GM23338 (cell line): Measurements from ENCODE around the gene INO80. TPM values are rescaled to one million over a fixed set of nuclear protein-coding genes. Genes with fewer than 3 reads are reported as not detected.

Experiments used
- ATAC-seq: fragments of 200-7000 bp; cut with Tn5 transposase; 3 replicates; pipeline ENCODE4 v1.9.1; 2020
- DNase-seq: peaks from one replicate; pipeline ENCODE4 v3.0.0-alpha.2; 2015; ENCODE audit warnings: low spot score
- H2AFZ ChIP-seq: fragments of 200-600 bp; sonication (generic); 2 replicates; pipeline ENCODE4 v1.8.0; 2016; ENCODE audit warnings: antibody characterized with exemption, mild to moderate bottlenecking, moderate library complexity
- H3F3A ChIP-seq: fragments of 200-600 bp; sonication (generic); replicated peaks from 2 replicates; pipeline ENCODE4 v1.8.0; 2017; ENCODE audit warnings: antibody characterized with exemption, mixed run types, low read depth
- H3K27ac ChIP-seq: fragments of 200-600 bp; sonication (generic); 2 replicates; pipeline ENCODE4 v1.6.1; 2016; ENCODE audit warnings: low read depth
- H3K27me3 ChIP-seq: fragments of 200-600 bp; sonication (generic); 2 replicates; pipeline ENCODE4 v1.8.0; 2016; ENCODE audit warnings: mild to moderate bottlenecking, mixed run types, moderate library complexity; ENCODE audit not compliant: insufficient read depth
- H3K36me3 ChIP-seq: fragments of 200-600 bp; sonication (generic); 2 replicates; pipeline ENCODE4 v1.8.0; 2016; ENCODE audit warnings: mild to moderate bottlenecking; ENCODE audit not compliant: insufficient read depth
- H3K4me1 ChIP-seq: fragments of 200-600 bp; sonication (generic); 2 replicates; pipeline ENCODE4 v1.8.0; 2016; ENCODE audit warnings: mild to moderate bottlenecking, moderate library complexity; ENCODE audit not compliant: insufficient read depth
- H3K4me2 ChIP-seq: fragments of 200-600 bp; sonication (generic); 2 replicates; pipeline ENCODE4 v1.7.1; 2017; ENCODE audit warnings: mixed run types
- H3K4me3 ChIP-seq: fragments of 200-600 bp; sonication (generic); 2 replicates; pipeline ENCODE4 v1.6.1; 2016; ENCODE audit warnings: mixed run types
- H3K79me2 ChIP-seq: fragments of 200-600 bp; sonication (generic); replicated peaks from 2 replicates; pipeline ENCODE4 v1.8.0; 2017; ENCODE audit warnings: mild to moderate bottlenecking; ENCODE audit not compliant: insufficient read depth
- H3K9me2 ChIP-seq: fragments of 200-600 bp; sonication (generic); 2 replicates; pipeline ENCODE4 v1.8.0; 2017; ENCODE audit not compliant: insufficient read depth
- H4K20me1 ChIP-seq: fragments of 200-600 bp; sonication (generic); replicated peaks from 2 replicates; pipeline ENCODE4 v1.8.0; 2017; ENCODE audit warnings: mild to moderate bottlenecking; ENCODE audit not compliant: insufficient read depth
- H3K27ac Mint-ChIP-seq: 2 replicates; pipeline ENCODE4 v1.8.0; 2020; ENCODE audit warnings: inconsistent platforms, mild to moderate bottlenecking, moderate library complexity, mixed read lengths
- H3K27me3 Mint-ChIP-seq: 3 replicates; pipeline ENCODE4 v1.8.0; 2022; ENCODE audit warnings: low read depth, mild to moderate bottlenecking, moderate library complexity, mixed read lengths, inconsistent platforms; ENCODE audit not compliant: insufficient read depth, poor library complexity
- H3K36me3 Mint-ChIP-seq: 3 replicates; pipeline ENCODE4 v1.8.0; 2021; ENCODE audit warnings: low read depth, mild to moderate bottlenecking, inconsistent platforms, moderate library complexity, mixed read lengths
- H3K4me1 Mint-ChIP-seq: 3 replicates; pipeline ENCODE4 v1.8.0; 2020; ENCODE audit warnings: mild to moderate bottlenecking, inconsistent platforms, mixed read lengths
- H3K4me3 Mint-ChIP-seq: 3 replicates; pipeline ENCODE4 v1.8.0; 2021; ENCODE audit warnings: moderate library complexity, mild to moderate bottlenecking, inconsistent platforms, mixed read lengths
- H3K9me3 Mint-ChIP-seq: 3 replicates; pipeline ENCODE4 v1.8.0; 2020; ENCODE audit warnings: moderate library complexity, mild to moderate bottlenecking, inconsistent platforms, mixed read lengths
- CREB1 ChIP-seq: fragments of 250-450 bp; sonication (Bioruptor Pico); IDR thresholded peaks from 2 replicates; pipeline ENCODE4 v1.5.0; 2020; ENCODE audit warnings: low read depth, mild to moderate bottlenecking, moderate library complexity
- EZH2 ChIP-seq: fragments of 200-600 bp; sonication (generic); IDR thresholded peaks from one replicate; pipeline ENCODE4 v1.8.0; 2017; ENCODE audit warnings: antibody characterized with exemption, mild to moderate bottlenecking, low read depth; ENCODE audit not compliant: unreplicated experiment
- EZH2phosphoT487 ChIP-seq: fragments of 200-600 bp; sonication (generic); IDR thresholded peaks from one replicate; pipeline ENCODE4 v1.8.1; 2018; ENCODE audit warnings: antibody characterized with exemption; ENCODE audit not compliant: unreplicated experiment
- JUNB ChIP-seq: IDR thresholded peaks from one replicate; pipeline ENCODE4 v1.6.1; 2016; ENCODE audit warnings: antibody characterized with exemption; ENCODE audit not compliant: unreplicated experiment
- NANOG ChIP-seq: IDR thresholded peaks from 2 replicates; pipeline ENCODE4 v1.6.1; 2016; ENCODE audit warnings: antibody characterized with exemption, borderline replicate concordance
- POLR2AphosphoS5 ChIP-seq: IDR thresholded peaks from 2 replicates; pipeline ENCODE4 v1.6.1; 2016; ENCODE audit warnings: antibody characterized with exemption, low read depth
- STAT1 ChIP-seq: IDR thresholded peaks from one replicate; pipeline ENCODE4 v1.6.1; 2016; ENCODE audit warnings: antibody characterized with exemption; ENCODE audit not compliant: unreplicated experiment
- ZNF114 ChIP-seq: fragments of 250-450 bp; sonication (Bioruptor Pico); IDR thresholded peaks from 2 replicates; pipeline ENCODE4 v1.5.0; 2020; ENCODE audit warnings: mild to moderate bottlenecking, moderate library complexity
- ZNF331 ChIP-seq: fragments of 250-450 bp; sonication (Bioruptor Pico); IDR thresholded peaks from 2 replicates; pipeline ENCODE4 v1.5.0; 2020; ENCODE audit warnings: low read depth, mild to moderate bottlenecking, moderate library complexity
- polyA plus RNA-seq: library from polyadenylated mRNA; unstranded; fragments of >200 nt; fragmentation: Nextera tagmentation; extraction: Ambion mirVana; gene quantifications from 2 replicates; pipeline ENCODE4 v1.2.1, GENCODE V29; 2016
- total RNA-seq: library from RNA; depleted of rRNA; stranded (reverse); fragments of >200 nt; shearing (Covaris generic); gene quantifications from 2 replicates; pipeline ENCODE4 v1.2.3, GENCODE V29; 2014
- TF ChIP-seq, protein P1 (sequence below): IDR thresholded peaks from 2 replicates; pipeline ENCODE4 v1.6.1; 2016; ENCODE audit warnings: antibody characterized with exemption
- TF ChIP-seq, protein P2 (sequence below), 2 experiments: fragments of 200-600 bp in 1 of 2; sonication (generic) in 1 of 2; conservative IDR thresholded peaks; 2 replicates each; pipeline versions ENCODE4 v1.5.1 to v1.6.1; 2016 to 2017; ENCODE audit warnings: antibody characterized with exemption in 2 of 2, low read depth in 2 of 2, mild to moderate bottlenecking in 2 of 2, moderate library complexity in 1 of 2
- TF ChIP-seq, protein P3 (sequence below): fragments of 250-450 bp; sonication (Bioruptor Pico); IDR thresholded peaks from 2 replicates; pipeline ENCODE4 v1.5.0; 2020; ENCODE audit warnings: mild to moderate bottlenecking, moderate library complexity
- TF ChIP-seq, protein P4 (sequence below): IDR thresholded peaks from one replicate; pipeline ENCODE4 v1.6.1; 2018; ENCODE audit warnings: antibody characterized with exemption; ENCODE audit not compliant: unreplicated experiment

The INO80 gene
- total and polyA plus RNA-seq, 2 experiments from 2014 or later: 6.5 to 24.9 TPM

DNA sequence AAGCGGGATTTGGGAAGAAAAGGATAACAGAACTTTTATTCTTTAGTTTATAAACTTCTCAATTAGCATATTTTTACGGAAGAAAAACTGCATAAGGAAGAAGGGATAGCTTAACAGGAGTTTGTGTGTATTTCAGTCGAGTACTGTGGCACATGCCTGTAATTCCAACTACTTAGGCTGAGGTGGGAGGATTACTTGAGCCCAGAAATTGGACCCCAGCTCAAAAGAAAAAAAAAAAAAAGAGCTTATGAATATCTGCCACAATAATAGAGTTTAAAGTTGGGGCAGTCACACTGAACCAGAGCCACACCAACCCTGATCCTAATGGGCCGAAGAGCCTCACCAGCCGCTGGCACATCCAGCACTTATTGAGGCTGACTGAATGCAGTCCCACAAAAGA is 131.7 kb downstream of the INO80 start:
- Mint-ChIP-seq H3K4me3 (no peak overlapping the region), H3K27ac (no peak overlapping the region), H3K4me1 (no peaks in the 10 kb centered on the region), H3K9me3 (no peaks in the 10 kb centered on the region; the same call in 2 of the 3 replicates), H3K36me3 (peaks cover 84% of the 10 kb centered on the region), H3K27me3 (no peaks in the 10 kb centered on the region)
- no peak for ATAC-seq
- no peak overlapping the region for H3K4me3 ChIP-seq
- no peaks in the 10 kb centered on the region for H3K9me2 ChIP-seq
- H3K4me2 ChIP-seq: no peak overlapping the region
- DNase-seq: no peak
- H3K27ac ChIP-seq: no peak overlapping the region
- no peaks in the 10 kb centered on the region for H3K79me2 ChIP-seq
- no peaks in the 10 kb centered on the region for H3K4me1 ChIP-seq
- peaks cover 11% of the 10 kb centered on the region; the same call in 1 of the 2 replicates for H4K20me1 ChIP-seq
- no peak for TF ChIP-seq JUNB
- TF ChIP-seq EZH2phosphoT487: no peak
- TF ChIP-seq ZNF331: no peak
- TF ChIP-seq, protein P1, sequence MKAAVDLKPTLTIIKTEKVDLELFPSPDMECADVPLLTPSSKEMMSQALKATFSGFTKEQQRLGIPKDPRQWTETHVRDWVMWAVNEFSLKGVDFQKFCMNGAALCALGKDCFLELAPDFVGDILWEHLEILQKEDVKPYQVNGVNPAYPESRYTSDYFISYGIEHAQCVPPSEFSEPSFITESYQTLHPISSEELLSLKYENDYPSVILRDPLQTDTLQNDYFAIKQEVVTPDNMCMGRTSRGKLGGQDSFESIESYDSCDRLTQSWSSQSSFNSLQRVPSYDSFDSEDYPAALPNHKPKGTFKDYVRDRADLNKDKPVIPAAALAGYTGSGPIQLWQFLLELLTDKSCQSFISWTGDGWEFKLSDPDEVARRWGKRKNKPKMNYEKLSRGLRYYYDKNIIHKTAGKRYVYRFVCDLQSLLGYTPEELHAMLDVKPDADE: no peak
- TF ChIP-seq EZH2: no peak
- TF ChIP-seq, protein P2, sequence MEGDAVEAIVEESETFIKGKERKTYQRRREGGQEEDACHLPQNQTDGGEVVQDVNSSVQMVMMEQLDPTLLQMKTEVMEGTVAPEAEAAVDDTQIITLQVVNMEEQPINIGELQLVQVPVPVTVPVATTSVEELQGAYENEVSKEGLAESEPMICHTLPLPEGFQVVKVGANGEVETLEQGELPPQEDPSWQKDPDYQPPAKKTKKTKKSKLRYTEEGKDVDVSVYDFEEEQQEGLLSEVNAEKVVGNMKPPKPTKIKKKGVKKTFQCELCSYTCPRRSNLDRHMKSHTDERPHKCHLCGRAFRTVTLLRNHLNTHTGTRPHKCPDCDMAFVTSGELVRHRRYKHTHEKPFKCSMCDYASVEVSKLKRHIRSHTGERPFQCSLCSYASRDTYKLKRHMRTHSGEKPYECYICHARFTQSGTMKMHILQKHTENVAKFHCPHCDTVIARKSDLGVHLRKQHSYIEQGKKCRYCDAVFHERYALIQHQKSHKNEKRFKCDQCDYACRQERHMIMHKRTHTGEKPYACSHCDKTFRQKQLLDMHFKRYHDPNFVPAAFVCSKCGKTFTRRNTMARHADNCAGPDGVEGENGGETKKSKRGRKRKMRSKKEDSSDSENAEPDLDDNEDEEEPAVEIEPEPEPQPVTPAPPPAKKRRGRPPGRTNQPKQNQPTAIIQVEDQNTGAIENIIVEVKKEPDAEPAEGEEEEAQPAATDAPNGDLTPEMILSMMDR (conservative IDR thresholded peaks at IDR 0.05; ENCODE audit: low read depth in 2 of 2): no peak
- no peak for TF ChIP-seq CREB1
- no peak for TF ChIP-seq STAT1
- TF ChIP-seq, protein P3, sequence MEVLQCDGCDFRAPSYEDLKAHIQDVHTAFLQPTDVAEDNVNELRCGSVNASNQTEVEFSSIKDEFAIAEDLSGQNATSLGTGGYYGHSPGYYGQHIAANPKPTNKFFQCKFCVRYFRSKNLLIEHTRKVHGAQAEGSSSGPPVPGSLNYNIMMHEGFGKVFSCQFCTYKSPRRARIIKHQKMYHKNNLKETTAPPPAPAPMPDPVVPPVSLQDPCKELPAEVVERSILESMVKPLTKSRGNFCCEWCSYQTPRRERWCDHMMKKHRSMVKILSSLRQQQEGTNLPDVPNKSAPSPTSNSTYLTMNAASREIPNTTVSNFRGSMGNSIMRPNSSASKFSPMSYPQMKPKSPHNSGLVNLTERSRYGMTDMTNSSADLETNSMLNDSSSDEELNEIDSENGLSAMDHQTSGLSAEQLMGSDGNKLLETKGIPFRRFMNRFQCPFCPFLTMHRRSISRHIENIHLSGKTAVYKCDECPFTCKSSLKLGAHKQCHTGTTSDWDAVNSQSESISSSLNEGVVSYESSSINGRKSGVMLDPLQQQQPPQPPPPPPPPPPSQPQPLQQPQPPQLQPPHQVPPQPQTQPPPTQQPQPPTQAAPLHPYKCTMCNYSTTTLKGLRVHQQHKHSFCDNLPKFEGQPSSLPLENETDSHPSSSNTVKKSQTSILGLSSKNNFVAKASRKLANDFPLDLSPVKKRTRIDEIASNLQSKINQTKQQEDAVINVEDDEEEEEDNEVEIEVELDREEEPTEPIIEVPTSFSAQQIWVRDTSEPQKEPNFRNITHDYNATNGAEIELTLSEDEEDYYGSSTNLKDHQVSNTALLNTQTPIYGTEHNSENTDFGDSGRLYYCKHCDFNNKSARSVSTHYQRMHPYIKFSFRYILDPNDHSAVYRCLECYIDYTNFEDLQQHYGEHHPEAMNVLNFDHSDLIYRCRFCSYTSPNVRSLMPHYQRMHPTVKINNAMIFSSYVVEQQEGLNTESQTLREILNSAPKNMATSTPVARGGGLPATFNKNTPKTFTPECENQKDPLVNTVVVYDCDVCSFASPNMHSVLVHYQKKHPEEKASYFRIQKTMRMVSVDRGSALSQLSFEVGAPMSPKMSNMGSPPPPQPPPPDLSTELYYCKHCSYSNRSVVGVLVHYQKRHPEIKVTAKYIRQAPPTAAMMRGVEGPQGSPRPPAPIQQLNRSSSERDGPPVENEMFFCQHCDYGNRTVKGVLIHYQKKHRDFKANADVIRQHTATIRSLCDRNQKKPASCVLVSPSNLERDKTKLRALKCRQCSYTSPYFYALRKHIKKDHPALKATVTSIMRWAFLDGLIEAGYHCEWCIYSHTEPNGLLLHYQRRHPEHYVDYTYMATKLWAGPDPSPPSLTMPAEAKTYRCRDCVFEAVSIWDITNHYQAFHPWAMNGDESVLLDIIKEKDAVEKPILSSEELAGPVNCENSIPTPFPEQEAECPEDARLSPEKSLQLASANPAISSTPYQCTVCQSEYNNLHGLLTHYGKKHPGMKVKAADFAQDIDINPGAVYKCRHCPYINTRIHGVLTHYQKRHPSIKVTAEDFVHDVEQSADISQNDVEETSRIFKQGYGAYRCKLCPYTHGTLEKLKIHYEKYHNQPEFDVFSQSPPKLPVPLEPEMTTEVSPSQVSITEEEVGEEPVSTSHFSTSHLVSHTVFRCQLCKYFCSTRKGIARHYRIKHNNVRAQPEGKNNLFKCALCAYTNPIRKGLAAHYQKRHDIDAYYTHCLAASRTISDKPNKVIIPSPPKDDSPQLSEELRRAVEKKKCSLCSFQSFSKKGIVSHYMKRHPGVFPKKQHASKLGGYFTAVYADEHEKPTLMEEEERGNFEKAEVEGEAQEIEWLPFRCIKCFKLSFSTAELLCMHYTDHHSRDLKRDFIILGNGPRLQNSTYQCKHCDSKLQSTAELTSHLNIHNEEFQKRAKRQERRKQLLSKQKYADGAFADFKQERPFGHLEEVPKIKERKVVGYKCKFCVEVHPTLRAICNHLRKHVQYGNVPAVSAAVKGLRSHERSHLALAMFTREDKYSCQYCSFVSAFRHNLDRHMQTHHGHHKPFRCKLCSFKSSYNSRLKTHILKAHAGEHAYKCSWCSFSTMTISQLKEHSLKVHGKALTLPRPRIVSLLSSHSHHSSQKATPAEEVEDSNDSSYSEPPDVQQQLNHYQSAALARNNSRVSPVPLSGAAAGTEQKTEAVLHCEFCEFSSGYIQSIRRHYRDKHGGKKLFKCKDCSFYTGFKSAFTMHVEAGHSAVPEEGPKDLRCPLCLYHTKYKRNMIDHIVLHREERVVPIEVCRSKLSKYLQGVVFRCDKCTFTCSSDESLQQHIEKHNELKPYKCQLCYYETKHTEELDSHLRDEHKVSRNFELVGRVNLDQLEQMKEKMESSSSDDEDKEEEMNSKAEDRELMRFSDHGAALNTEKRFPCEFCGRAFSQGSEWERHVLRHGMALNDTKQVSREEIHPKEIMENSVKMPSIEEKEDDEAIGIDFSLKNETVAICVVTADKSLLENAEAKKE (CRISPR knock-in tag): no peak
- TF ChIP-seq NANOG: no peak
- TF ChIP-seq, protein P4, sequence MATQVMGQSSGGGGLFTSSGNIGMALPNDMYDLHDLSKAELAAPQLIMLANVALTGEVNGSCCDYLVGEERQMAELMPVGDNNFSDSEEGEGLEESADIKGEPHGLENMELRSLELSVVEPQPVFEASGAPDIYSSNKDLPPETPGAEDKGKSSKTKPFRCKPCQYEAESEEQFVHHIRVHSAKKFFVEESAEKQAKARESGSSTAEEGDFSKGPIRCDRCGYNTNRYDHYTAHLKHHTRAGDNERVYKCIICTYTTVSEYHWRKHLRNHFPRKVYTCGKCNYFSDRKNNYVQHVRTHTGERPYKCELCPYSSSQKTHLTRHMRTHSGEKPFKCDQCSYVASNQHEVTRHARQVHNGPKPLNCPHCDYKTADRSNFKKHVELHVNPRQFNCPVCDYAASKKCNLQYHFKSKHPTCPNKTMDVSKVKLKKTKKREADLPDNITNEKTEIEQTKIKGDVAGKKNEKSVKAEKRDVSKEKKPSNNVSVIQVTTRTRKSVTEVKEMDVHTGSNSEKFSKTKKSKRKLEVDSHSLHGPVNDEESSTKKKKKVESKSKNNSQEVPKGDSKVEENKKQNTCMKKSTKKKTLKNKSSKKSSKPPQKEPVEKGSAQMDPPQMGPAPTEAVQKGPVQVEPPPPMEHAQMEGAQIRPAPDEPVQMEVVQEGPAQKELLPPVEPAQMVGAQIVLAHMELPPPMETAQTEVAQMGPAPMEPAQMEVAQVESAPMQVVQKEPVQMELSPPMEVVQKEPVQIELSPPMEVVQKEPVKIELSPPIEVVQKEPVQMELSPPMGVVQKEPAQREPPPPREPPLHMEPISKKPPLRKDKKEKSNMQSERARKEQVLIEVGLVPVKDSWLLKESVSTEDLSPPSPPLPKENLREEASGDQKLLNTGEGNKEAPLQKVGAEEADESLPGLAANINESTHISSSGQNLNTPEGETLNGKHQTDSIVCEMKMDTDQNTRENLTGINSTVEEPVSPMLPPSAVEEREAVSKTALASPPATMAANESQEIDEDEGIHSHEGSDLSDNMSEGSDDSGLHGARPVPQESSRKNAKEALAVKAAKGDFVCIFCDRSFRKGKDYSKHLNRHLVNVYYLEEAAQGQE: no peak
- TF ChIP-seq ZNF114 (CRISPR knock-in tag): no peak
- TF ChIP-seq POLR2AphosphoS5: no peak
- 0 out of 2 replicates have a peak, but pooled peaks cover 10% of the 10 kb centered on the region for H3F3A ChIP-seq
- H2AFZ ChIP-seq: no peak overlapping the region
- H3K36me3 ChIP-seq: peaks cover 71% of the 10 kb centered on the region
- no peaks in the 10 kb centered on the region for H3K27me3 ChIP-seq
